ENCODE results near the gene TEX35.

GRCh38 chr1:178477841-178478240 lies 35.1 kb upstream of the TEX35 start:
- TF ChIP-seq POLR2AphosphoS5 (IDR thresholded peaks at IDR 0.05; ENCODE audit: borderline replicate concordance, low read depth, low read length), result no peak
- no peak for TF ChIP-seq EZH2 (IDR thresholded peaks at IDR 0.05)
